H9 (cell line): Measurements from ENCODE around the gene SLC25A20. TPM values are rescaled to one million over a fixed set of nuclear protein-coding genes. Genes with fewer than 3 reads are reported as not detected.
"Not testable (repeated sequence)": the region's sequence is repeated elsewhere in the genome, so short reads cannot be mapped to it uniquely, and the experiment has no call there.

Experiments
- DNase-seq: peaks from one replicate; pipeline ENCODE4 v3.0.0-alpha.2; 2017
- H2AFZ ChIP-seq: one replicate; pipeline ENCODE4 v1.6.1; 2013; ENCODE audit warnings: mild to moderate bottlenecking, low read length, control low read depth, moderate library complexity
- H2AK5ac ChIP-seq: 2 replicates; pipeline ENCODE4 v1.6.1; 2013; ENCODE audit warnings: low read length, control low read depth, mixed read lengths; ENCODE audit not compliant: insufficient read length
- H2BK120ac ChIP-seq: one replicate; pipeline ENCODE4 v1.6.1; 2013; ENCODE audit warnings: low read depth, mild to moderate bottlenecking, low read length, control low read depth, inconsistent platforms; ENCODE audit not compliant: poor library complexity, severe bottlenecking
- H2BK12ac ChIP-seq: 2 replicates; pipeline ENCODE4 v1.6.1; 2013; ENCODE audit warnings: low read length, control low read depth, mixed read lengths, low read depth; ENCODE audit not compliant: insufficient read length
- H2BK15ac ChIP-seq: 2 replicates; pipeline ENCODE4 v1.6.1; 2013; ENCODE audit warnings: low read depth, low read length, control low read depth
- H2BK20ac ChIP-seq: one replicate; pipeline ENCODE4 v1.6.1; 2013; ENCODE audit warnings: low read depth, mild to moderate bottlenecking, low read length, control low read depth, inconsistent platforms; ENCODE audit not compliant: poor library complexity, severe bottlenecking
- H2BK5ac ChIP-seq: 2 replicates; pipeline ENCODE4 v1.6.1; 2013; ENCODE audit warnings: low read length, control low read depth, mixed read lengths; ENCODE audit not compliant: insufficient read length
- H3K14ac ChIP-seq: 2 replicates; pipeline ENCODE4 v1.6.1; 2013; ENCODE audit warnings: low read length, control low read depth; ENCODE audit not compliant: insufficient read depth
- H3K18ac ChIP-seq: 2 replicates; pipeline ENCODE4 v1.6.1; 2013; ENCODE audit warnings: low read depth, mild to moderate bottlenecking, mixed read lengths, low read length, control low read depth; ENCODE audit not compliant: insufficient read length
- H3K23ac ChIP-seq: 2 replicates; pipeline ENCODE4 v1.6.1; 2013; ENCODE audit warnings: low read length, control low read depth, mixed read lengths, low read depth; ENCODE audit not compliant: insufficient read length
- H3K23me2 ChIP-seq: 2 replicates; pipeline ENCODE4 v1.6.1; 2013; ENCODE audit warnings: low read depth, mild to moderate bottlenecking, mixed read lengths, low read length, control low read depth; ENCODE audit not compliant: insufficient read length, poor library complexity, severe bottlenecking
- H3K27ac ChIP-seq: 2 replicates; pipeline ENCODE4 v1.5.1; 2013; ENCODE audit warnings: low read length, control low read depth, mixed read lengths, low read depth; ENCODE audit not compliant: insufficient read length
- H3K27me3 ChIP-seq: 2 replicates; pipeline ENCODE4 v1.6.1; 2013; ENCODE audit warnings: low read length, control low read depth, inconsistent platforms; ENCODE audit not compliant: insufficient read depth
- H3K4ac ChIP-seq: 2 replicates; pipeline ENCODE4 v1.6.1; 2013; ENCODE audit warnings: low read depth, mild to moderate bottlenecking, control low read depth, inconsistent platforms, low read length, moderate library complexity
- H3K4me1 ChIP-seq: 2 replicates; pipeline ENCODE4 v1.6.1; 2013; ENCODE audit warnings: low read length, control low read depth, inconsistent platforms; ENCODE audit not compliant: insufficient read depth
- H3K4me2 ChIP-seq: 2 replicates; pipeline ENCODE4 v1.6.1; 2013; ENCODE audit warnings: low read length, control low read depth, mixed read lengths; ENCODE audit not compliant: insufficient read length, insufficient read depth
- H3K56ac ChIP-seq: 2 replicates; pipeline ENCODE4 v1.6.1; 2013; ENCODE audit warnings: low read depth, mild to moderate bottlenecking, mixed read lengths, low read length, control low read depth; ENCODE audit not compliant: insufficient read length
- H3K79me1 ChIP-seq: 2 replicates; pipeline ENCODE4 v1.6.1; 2013; ENCODE audit warnings: low read depth, mild to moderate bottlenecking, moderate library complexity, low read length, control low read depth, inconsistent platforms; ENCODE audit not compliant: insufficient read depth, poor library complexity, severe bottlenecking
- H3K79me2 ChIP-seq: 2 replicates; pipeline ENCODE4 v1.6.1; 2013; ENCODE audit warnings: low read length, control low read depth, inconsistent platforms; ENCODE audit not compliant: insufficient read depth
- H3K9ac ChIP-seq: 2 replicates; pipeline ENCODE4 v1.6.1; 2013; ENCODE audit warnings: low read length, control low read depth, mixed read lengths; ENCODE audit not compliant: insufficient read length; ENCODE audit errors: extremely low read depth
- H3K9me3 ChIP-seq: one replicate; pipeline ENCODE4 v1.6.1; 2013; ENCODE audit warnings: low read depth, low read length, inconsistent platforms; ENCODE audit not compliant: control insufficient read depth
- H3T11ph ChIP-seq: one replicate; pipeline ENCODE4 v1.6.1; 2013; ENCODE audit warnings: mild to moderate bottlenecking, low read length, control low read depth, inconsistent platforms
- H4K20me1 ChIP-seq: one replicate; pipeline ENCODE4 v1.6.1; 2013; ENCODE audit not compliant: control insufficient read depth, insufficient read length, insufficient read depth
- H4K5ac ChIP-seq: 2 replicates; pipeline ENCODE4 v1.6.1; 2013; ENCODE audit warnings: low read depth, mild to moderate bottlenecking, mixed read lengths, low read length, control low read depth; ENCODE audit not compliant: insufficient read length
- H4K8ac ChIP-seq: replicated peaks from 2 replicates; pipeline ENCODE4 v1.6.1; 2013; ENCODE audit warnings: low read length, control low read depth, mixed read lengths, low read depth; ENCODE audit not compliant: insufficient read length
- H4K91ac ChIP-seq: 2 replicates; pipeline ENCODE4 v1.6.1; 2013; ENCODE audit warnings: low read depth, mild to moderate bottlenecking, moderate library complexity, mixed read lengths, low read length, control low read depth; ENCODE audit not compliant: insufficient read length
- H3K27ac Mint-ChIP-seq, 3 experiments: 2 replicates in 2 of 3; 3 replicates in 1 of 3; pipeline ENCODE4 v1.8.0; 2020 to 2021; ENCODE audit warnings: mixed read lengths in 3 of 3, mild to moderate bottlenecking in 1 of 3, moderate library complexity in 1 of 3
- H3K27me3 Mint-ChIP-seq: 2 replicates; pipeline ENCODE4 v1.8.0; 2021; ENCODE audit warnings: low read depth, mild to moderate bottlenecking, moderate library complexity, mixed read lengths
- H3K36me3 Mint-ChIP-seq, 3 experiments: 2 replicates in 2 of 3; 3 replicates in 1 of 3; pipeline ENCODE4 v1.8.0; 2020 to 2021; ENCODE audit warnings: low read depth in 3 of 3, mixed read lengths in 3 of 3; ENCODE audit not compliant: insufficient read depth in 1 of 3
- H3K4me1 Mint-ChIP-seq, 2 experiments: 2 replicates each; pipeline ENCODE4 v1.8.0; 2020; ENCODE audit warnings: mixed read lengths in 2 of 2
- H3K4me3 Mint-ChIP-seq, 2 experiments: 2 replicates in 1 of 2; 3 replicates in 1 of 2; pipeline ENCODE4 v1.8.0; 2020 to 2021; ENCODE audit warnings: mild to moderate bottlenecking in 2 of 2, mixed read lengths in 2 of 2, moderate library complexity in 1 of 2
- H3K9me3 Mint-ChIP-seq, 2 experiments: 2 replicates in 1 of 2; 3 replicates in 1 of 2; pipeline ENCODE4 v1.8.0; 2020; ENCODE audit warnings: mild to moderate bottlenecking in 2 of 2, mixed read lengths in 2 of 2, moderate library complexity in 1 of 2
- WGBS: extraction: QIAGEN DNeasy Blood & Tissue Kit; methylation state at CpG from one replicate; pipeline ENCODE4 v1.1.7; 2013; ENCODE audit warnings: missing lambda C conversion rate, low lambda C conversion rate, mixed read lengths; ENCODE audit not compliant: insufficient read length; ENCODE audit errors: extremely low coverage; 5-methylcytosine and 5-hydroxymethylcytosine counted together
- total RNA-seq: library from RNA; stranded (reverse); gene quantifications from 2 replicates; pipeline ENCODE4 v1.2.1, GENCODE V29; 2021
- TF ChIP-seq, protein P1 (sequence below): fragments of 200-600 bp; sonication (generic); conservative IDR thresholded peaks from 3 replicates; pipeline ENCODE4 v1.8.0; 2021; ENCODE audit warnings: antibody characterized with exemption, mild to moderate bottlenecking

The SLC25A20 gene
- total RNA-seq, 1 experiment from 2014 or later: 7.4 TPM

GRCh38 chr3:48915296-48915695 lies 16.6 kb upstream of the SLC25A20 start:
- Histone ChIP-seq H4K8ac (no peak overlapping the region), H3K4me1 (no peaks in the 10 kb centered on the region; the same call in 1 of the 2 replicates), H4K91ac (no peak overlapping the region), H3K27ac (no peak overlapping the region), H3K4me2 (no peak overlapping the region), H2BK5ac (no peak overlapping the region), H3T11ph (no peak overlapping the region), H4K5ac (no peak overlapping the region), H2BK120ac (no peak overlapping the region), H2AK5ac (no peak overlapping the region), H3K79me1 (peaks cover 3% of the 10 kb centered on the region), H2BK20ac (no peak overlapping the region), H3K23me2 (peaks cover 12% of the 10 kb centered on the region), H3K9me3 (no peaks in the 10 kb centered on the region), H3K23ac (no peak overlapping the region), H2BK15ac (no peak overlapping the region), H2AFZ (no peak overlapping the region), H3K27me3 (no peaks in the 10 kb centered on the region), H3K14ac (no peak overlapping the region), H3K56ac (no peak overlapping the region), H4K20me1 (no peaks in the 10 kb centered on the region), H3K4ac (no peak overlapping the region), H3K18ac (no peak overlapping the region), H3K79me2 (peaks cover 7% of the 10 kb centered on the region; the same call in 1 of the 2 replicates), H3K9ac (no peak overlapping the region), H2BK12ac (no peak overlapping the region)
- H3K27me3 Mint-ChIP-seq: no peaks in the 10 kb centered on the region
- peaks cover 0 to 2% (median 0%) of the 10 kb centered on the region in 3 experiments; a peak in 2 of 7 replicates for H3K36me3 Mint-ChIP-seq
- no peak overlapping the region for H3K27ac Mint-ChIP-seq
- WGBS: no CpG with 5 or more reads among the region's 1 CpG
- TF ChIP-seq, protein P1, sequence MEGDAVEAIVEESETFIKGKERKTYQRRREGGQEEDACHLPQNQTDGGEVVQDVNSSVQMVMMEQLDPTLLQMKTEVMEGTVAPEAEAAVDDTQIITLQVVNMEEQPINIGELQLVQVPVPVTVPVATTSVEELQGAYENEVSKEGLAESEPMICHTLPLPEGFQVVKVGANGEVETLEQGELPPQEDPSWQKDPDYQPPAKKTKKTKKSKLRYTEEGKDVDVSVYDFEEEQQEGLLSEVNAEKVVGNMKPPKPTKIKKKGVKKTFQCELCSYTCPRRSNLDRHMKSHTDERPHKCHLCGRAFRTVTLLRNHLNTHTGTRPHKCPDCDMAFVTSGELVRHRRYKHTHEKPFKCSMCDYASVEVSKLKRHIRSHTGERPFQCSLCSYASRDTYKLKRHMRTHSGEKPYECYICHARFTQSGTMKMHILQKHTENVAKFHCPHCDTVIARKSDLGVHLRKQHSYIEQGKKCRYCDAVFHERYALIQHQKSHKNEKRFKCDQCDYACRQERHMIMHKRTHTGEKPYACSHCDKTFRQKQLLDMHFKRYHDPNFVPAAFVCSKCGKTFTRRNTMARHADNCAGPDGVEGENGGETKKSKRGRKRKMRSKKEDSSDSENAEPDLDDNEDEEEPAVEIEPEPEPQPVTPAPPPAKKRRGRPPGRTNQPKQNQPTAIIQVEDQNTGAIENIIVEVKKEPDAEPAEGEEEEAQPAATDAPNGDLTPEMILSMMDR: no peak
- DNase-seq: no peak
- no peak overlapping the region for H3K4me3 Mint-ChIP-seq
- no peaks in the 10 kb centered on the region for H3K9me3 Mint-ChIP-seq
- peaks cover 7 to 10% of the 10 kb centered on the region in 2 experiments for H3K4me1 Mint-ChIP-seq

GRCh38 chr3:48907026-48907425 lies 8.3 kb upstream of the SLC25A20 start:
- H3K36me3 Mint-ChIP-seq, H3K4me1 Mint-ChIP-seq, H3K23me2 ChIP-seq: not testable (repeated sequence)

More at GRCh38 chr3:48907026-48907425, 8.3 kb upstream of the SLC25A20 start:
- H4K5ac ChIP-seq, H2BK120ac ChIP-seq, H4K20me1 ChIP-seq, H4K91ac ChIP-seq, H2BK20ac ChIP-seq, H3K79me2 ChIP-seq, H2BK15ac ChIP-seq, H3K27ac ChIP-seq, H3K4ac ChIP-seq, H3K4me1 ChIP-seq, H3K4me2 ChIP-seq, H3K56ac ChIP-seq, H3K9me3 ChIP-seq, H3K79me1 ChIP-seq, H2BK12ac ChIP-seq, H3K9ac ChIP-seq, H3K9me3 Mint-ChIP-seq, DNase-seq, H2AK5ac ChIP-seq, H3K4me3 Mint-ChIP-seq, H2BK5ac ChIP-seq, H3K27me3 Mint-ChIP-seq, H3K18ac ChIP-seq, H4K8ac ChIP-seq, H3K23ac ChIP-seq, H2AFZ ChIP-seq, H3K14ac ChIP-seq, H3K27ac Mint-ChIP-seq, H3K27me3 ChIP-seq, H3T11ph ChIP-seq: not testable (repeated sequence)
- WGBS: no CpG with 5 or more reads among the region's 13 CpGs
